ENCODE results near the gene PLXNA2.

DNA sequence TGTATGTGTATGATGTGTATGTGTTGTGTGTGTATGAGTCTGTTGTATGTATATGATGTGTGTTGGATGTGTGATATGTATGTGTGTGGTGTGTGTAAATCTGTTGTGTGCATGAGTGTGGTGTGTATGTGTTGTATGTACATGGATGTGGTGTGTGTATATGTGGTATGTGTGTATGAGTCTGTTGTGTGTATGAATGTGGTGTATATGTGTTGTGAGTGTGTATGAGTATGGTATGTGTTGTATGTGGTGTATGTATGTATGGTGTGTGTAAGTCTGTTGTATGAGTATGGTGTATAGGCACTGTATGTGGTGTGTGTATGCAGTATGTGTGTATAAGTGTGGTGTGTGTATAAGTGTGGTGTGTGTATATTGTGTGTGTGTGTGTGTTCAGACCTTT lies 95.0 kb downstream of the PLXNA2 start:
- TF ChIP-seq, protein P1, sequence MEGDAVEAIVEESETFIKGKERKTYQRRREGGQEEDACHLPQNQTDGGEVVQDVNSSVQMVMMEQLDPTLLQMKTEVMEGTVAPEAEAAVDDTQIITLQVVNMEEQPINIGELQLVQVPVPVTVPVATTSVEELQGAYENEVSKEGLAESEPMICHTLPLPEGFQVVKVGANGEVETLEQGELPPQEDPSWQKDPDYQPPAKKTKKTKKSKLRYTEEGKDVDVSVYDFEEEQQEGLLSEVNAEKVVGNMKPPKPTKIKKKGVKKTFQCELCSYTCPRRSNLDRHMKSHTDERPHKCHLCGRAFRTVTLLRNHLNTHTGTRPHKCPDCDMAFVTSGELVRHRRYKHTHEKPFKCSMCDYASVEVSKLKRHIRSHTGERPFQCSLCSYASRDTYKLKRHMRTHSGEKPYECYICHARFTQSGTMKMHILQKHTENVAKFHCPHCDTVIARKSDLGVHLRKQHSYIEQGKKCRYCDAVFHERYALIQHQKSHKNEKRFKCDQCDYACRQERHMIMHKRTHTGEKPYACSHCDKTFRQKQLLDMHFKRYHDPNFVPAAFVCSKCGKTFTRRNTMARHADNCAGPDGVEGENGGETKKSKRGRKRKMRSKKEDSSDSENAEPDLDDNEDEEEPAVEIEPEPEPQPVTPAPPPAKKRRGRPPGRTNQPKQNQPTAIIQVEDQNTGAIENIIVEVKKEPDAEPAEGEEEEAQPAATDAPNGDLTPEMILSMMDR (IDR thresholded peaks at IDR 0.05), result no peak
- no peak for TF ChIP-seq POLR2A (IDR thresholded peaks at IDR 0.05)
